Endometrial microvascular endothelial cells (primary cell): Measurements from ENCODE around the gene SIGLEC12. TPM values are rescaled to one million over a fixed set of nuclear protein-coding genes. Genes with fewer than 3 reads are reported as not detected.
"Not testable (repeated sequence)": the region's sequence is repeated elsewhere in the genome, so short reads cannot be mapped to it uniquely, and the experiment has no call there.

Source experiments
- in situ Hi-C: cut with HindIII; loops from 2 replicates; pipeline ENCODE4 v1.10.0; 2017; ENCODE audit warnings: low sequenced_read_pairs, low pct_unique_long_range_greater_than_20kb; ENCODE audit errors: inconsistent ontology term
- total RNA-seq: library from RNA; depleted of rRNA; stranded (reverse); fragments of >200 nt; gene quantifications from one replicate; pipeline ENCODE4 v1.2.3, GENCODE V29; 2015; ENCODE audit errors: inconsistent ontology term

The SIGLEC12 gene
- total RNA-seq, 1 donor from 2014 or later = not detected

DNA sequence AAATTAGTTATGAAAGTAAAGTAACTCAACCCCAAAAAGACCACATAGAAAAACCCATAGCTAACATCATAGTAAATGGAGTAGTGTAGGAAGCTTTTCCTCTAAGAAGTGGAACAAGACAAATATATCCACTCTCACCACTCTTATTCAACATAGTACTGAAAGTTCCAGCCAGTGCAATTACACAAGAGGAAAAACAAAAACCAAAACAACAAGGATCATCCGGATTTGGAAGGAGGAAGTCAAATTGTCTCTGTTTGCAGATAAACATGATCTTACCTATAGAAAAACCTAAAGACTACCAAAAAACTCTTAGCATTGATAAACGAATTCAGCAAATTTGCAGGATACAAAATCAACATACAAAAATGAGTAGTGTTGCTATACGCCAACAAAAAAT is 34.9 kb downstream of the SIGLEC12 start:
- in situ Hi-C loops = no loop called here

DNA sequence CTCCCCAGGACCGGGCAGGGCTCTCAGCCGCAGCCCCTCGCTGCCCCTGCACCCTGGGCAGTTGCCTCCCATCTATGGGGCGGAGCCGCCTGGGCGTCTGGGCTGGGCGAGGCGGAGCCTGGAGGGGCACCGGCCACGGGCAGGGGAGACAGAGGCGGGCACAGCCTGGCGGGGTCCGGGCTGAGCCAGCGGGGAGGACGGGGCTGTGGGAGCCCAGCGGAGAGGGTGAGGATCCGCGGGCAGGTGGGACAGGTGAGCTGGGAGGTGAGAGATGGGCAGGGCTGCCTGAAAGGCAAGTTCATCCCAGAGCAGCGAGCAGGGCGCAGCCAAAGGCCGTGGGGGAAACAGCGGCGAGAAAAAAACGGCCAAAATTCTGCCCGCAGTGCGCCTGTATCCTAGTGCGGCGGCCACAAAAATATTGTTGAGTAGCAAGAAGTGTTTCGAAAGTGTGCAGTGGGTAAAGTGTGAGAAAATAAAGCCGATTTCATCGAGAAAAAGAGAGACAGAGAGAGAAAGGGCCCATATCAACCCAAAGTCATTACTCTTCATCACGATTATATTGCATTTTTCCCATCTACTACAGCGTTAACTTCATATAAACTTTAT is 37.5 kb downstream of the SIGLEC12 start:
- in situ Hi-C loops = not testable (repeated sequence)

DNA sequence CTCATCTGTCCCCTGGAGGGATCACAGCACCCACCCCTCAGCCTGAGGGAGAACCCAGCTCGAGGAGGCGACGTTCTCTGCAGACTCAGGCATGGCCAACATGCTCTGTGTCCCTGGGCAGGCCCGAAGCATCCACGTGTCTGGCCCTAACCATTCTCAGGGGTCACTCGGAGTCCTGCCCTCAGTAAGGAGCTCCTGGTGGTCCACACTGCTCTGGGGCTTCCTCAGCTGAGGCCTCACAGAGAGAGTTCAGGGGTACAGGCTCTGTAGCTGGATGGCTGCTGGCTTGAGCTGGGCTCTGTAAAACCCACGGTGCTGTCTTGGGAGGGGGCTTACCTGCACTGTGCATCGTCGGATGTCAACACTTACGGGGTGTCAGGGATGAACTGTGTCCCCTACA is 38.9 kb downstream of the SIGLEC12 start:
- in situ Hi-C loops = no loop called here

DNA sequence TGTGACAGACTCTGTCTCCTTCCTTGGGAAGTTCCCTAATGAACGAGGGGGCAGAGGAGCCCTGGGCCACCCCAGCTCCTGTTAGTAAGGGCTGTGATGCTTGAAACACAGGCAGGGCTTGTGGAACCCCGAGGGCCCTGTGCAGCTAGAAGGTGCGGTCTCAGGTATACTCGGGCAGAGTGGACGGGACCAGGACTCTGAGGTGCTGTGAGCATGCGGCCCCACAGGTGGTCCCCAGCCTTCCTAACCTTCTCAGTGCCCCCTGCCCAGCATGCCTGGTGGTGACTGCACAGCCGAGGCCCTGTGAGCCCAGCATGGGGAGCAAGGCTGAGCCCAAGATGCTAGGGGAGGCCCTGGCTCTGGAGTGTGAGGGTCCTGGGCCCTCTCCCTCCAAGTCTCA is 39.3 kb downstream of the SIGLEC12 start:
- in situ Hi-C loops = no loop called here

DNA sequence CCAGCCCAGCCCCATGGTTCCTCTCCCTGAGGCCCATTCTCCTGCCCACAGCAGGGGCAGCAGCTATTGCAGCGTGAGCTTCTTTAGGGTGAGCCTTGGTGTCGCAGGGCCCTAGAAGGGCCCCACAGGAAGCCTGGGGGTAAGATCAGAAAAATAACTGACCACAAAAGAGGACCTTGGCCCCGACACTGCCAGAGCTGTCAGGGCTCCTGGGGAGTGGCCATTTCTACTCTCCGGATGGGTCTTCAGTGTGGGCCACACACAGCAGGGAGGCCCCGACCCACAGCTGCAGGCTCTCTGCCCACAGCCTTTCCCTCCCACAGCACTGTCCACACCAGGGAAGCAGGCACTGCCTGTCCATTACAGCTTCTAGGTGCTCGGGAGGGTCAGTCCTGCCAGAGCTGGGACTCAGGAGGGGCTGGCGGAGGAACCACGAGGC is 39.9 kb downstream of the SIGLEC12 start:
- in situ Hi-C loops = no loop called here

DNA sequence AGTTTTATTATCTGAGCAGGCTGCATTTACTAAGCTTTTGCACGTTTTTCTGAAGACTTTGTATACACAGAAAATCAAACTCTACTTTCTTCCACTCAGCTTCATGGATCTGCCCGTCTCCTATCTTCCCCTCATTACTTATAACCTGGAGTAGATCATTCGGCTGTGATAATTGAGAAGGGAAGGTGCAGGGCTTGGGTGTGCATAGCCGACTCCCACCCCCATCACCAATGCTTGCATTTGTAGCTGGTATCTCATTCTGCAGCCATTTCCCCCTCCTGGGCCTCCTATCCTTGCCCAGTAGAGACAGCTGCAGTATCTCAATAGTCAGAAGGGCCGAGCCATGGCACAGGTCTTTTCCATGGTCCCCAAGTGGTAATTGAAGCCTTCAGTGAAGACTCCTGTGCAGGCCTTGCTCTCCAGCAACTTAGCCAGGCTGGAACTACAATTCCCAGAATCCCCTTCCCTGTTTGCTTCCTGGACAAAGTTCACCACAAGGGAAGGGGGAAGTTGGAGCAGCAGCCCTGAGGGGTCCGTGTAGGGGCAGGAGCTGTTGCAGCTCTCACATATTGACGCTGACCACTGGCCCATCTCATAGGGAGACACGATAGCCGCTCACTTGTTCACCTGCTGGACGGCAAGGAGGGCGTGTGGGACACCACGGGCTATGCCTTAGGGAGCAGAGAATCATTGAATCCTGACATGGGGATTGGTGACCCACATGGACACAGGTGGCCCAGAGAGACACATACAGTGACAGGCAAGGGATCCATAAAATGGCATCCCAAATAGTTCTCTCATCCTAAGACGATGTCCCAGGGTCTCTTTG is 41.2 kb downstream of the SIGLEC12 start:
- in situ Hi-C loops = no loop called here

DNA sequence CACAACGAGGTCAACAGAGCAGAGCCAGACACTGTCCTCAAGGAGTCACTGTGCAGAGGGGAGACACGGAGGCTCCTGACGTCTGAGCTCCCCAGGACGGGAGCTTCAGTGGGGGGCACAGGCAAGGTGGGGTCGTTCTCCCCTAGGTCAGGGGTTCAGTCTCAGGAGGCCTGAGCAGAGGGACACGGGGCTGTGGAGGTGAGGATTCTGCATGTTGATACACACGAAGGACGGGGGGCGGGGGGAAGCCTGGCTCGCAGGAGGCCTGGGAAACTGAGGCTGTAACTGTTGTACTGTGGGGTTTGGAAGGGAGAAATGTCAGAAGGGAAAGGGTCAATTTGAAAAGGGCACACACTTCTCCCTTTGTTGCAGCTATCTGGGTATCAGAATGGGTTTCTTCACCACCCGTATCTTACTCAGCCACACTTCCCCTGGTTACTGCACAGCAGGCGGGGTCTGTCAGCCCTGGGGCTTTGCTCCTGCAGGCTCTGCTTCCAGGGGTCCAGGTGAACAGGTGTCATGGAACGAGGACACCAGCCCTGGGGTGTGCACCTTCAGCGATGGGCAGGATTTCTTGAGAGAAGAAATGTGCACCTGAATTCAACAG is 42.6 kb downstream of the SIGLEC12 start:
- in situ Hi-C loops = no loop called here

DNA sequence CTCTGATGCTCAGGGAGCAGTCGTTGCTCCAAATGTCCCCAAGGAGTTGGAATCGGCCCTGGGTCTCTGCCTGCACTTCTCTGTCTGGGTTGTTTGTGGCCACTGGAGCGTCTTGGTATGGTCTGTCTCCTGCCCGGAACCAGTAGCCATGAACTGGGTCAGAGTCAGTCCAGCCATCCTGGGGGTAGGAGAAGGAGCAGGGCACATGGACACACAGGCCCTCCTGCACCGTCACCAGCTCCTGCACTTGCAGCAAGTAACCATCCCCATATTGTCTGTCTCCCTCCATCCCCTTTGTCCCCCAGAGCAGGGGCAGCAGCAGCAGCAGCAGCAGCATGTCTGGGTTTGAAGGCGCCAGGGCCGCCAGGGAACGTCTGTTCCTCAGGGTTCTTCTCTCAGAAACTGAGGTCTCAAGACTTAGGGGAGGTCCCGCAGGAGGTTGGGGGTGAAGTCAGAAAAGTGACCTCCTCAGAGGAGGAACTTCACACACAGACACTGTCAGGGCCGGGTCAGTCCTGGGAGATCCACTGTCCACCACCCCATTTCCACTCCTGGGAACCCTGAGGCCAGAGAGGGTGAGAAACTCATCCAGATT is 43.5 kb downstream of the SIGLEC12 start, which contains the start of gene SIGLEC8:
TSS of gene SIGLEC8 (minus strand) at position 404 of the 595 bp plus-strand sequence. CDS start at position 337, 67 bp downstream.
- in situ Hi-C loops = no loop called here

DNA sequence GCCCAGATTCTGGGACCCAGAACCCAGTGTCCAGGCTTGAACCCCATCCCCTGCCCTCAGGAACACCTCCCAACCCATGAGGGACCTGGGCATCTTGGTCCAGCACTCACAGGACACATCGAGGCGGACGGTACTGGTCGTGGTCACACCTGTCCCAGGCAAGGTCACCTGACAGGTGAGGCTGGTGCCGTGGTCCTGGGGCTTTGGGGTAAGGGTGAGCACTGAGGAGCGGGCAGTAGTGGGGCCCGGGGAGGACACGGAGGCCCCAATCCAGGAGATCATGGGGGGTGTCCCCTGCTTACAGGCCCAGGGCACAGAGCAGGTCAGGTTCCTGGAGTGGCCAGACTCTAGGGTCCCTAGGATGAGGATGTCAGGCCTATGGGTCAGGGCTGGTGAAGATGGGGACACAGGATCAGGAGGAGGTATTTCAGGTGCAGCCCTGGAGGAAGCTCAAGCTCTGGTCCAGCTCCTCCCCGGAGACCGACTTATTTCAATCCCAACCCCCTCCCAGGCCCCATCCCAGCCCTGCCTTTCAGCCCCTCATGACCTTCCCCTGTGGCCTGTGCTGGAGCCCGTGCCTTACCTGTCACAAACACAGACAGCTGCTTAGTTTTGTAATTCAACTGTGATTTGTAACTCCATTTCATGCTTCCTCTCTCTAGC is 44.1 kb downstream of the SIGLEC12 start:
- in situ Hi-C loops = no loop called here

DNA sequence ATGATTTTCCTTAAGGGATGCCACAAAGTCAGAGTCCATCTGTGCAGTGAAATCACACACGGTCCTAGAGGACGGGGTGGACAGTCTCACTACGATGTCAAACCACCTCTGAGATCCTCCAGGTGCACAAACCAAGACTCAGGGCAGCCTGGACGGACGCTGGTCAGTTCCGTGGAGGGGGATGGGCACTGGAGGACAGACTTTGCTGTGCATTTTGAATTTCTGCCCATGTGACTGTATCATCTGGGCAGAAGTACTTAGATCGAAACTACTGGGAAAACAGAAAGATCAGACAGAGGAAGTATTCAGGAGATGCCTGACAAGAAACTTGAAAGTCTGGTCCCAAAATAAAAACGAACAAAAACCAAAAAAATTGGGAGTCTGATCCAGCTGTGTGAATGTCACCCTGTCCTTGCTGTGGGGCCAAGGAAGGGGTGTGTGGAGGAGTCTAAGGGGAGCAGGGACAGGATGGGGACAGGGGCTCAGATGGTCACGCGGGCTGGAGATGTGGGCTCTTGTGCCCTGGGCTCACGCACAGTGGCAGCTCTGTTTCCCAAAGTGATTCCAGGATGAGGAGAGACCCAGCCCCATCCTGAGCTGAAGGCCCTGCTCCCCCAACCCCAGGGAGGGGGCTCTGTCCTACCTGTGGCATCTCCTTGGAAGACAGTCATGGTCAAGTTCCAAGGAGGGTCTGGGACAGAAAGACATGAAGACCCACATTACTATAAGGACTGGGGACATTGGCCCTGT is 44.9 kb downstream of the SIGLEC12 start:
- in situ Hi-C loops = no loop called here

DNA sequence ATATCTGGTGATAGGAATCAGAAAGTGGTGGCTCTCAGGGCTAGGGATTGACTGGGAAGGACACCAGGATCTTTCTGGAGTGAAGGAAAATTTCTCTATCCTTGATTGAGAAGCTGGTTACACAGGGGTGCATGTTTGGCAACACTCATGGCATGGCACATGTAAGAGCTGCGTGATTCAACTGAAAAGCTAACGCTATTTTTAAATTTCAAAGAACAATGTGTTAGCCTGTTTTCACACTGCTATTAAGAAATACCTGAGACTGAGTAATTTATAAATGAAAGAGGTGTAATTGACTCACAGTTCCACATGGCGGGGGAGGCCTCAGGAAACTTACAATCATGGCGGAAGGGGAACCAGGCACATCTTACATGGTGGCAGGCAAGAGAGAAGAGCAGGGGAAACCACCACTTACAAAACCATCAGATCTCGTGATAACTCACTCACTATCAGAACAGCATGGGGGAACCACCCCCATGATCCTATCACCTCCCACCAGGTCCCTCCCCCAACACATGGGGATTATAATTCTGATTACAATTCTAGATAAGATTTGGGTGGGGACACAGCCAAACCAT is 50.8 kb downstream of the SIGLEC12 start:
- in situ Hi-C loops = no loop called here

DNA sequence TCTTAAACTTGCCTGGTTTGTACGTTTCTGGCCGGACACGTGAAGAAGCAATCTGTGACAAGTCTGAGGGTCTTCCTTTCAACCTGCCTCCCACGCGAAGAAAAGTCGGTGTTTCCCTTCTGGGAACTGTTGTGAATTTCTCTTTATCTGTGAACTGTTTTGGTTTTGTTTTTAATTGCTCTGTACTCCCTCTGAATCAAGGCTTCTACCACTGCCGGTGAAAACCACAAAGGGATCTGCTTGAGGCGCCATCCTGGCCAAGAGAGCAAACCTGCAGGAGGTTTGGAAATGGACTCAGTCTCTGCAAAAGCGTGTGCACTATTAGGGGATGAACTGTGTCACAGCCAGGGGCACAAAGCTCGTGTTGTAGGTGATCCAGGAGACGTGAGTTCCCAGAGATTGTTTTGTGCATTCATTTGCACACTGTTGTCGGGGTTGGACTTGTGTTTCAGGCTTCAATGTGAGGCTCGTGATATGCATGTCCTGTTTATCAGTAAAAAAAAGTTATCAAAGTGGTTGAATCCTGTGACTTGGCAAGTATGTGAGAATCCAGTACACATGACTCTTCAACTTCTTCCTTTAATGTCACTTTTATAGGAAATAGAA is 53.1 kb downstream of the SIGLEC12 start:
- in situ Hi-C loops = no loop called here

DNA sequence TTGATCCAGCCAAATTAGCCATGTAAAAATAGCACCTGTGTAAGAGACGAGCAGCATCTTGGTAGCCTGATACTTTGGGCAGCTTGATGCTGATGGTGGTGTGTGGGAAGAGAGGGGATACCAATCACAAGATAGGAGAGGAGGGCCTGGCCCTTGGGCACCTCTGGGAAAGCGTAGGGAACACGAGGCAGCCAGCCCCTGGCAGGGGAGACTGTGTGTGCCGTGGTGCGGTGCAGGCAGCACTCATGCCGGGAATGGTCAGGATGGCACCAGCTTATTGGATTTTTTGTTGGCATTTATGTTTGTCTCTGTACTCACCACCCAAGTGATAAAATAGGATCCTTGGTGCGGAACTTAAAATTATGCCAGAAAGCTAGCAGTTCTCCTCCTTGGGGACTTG is 53.6 kb downstream of the SIGLEC12 start:
- in situ Hi-C loops = no loop called here

DNA sequence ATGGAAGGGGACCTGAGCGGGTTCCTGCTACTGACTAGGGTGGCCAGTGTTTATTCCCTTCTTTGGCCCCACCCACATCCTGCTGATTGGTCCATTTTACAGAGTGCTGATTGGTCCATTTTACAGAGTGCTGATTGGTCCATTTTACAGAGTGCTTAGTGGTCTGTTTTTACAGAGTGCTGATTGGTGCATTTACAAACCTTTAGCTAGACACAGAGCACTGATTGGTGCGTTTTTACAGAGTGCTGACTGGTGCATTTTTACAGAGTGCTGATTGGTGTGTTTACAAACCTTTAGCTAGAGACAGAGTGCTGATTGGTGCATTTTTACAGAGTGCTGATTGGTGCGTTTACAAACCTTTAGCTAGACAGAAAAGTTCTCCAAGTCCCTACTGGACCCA is 54.1 kb downstream of the SIGLEC12 start:
- in situ Hi-C loops = not testable (repeated sequence)

DNA sequence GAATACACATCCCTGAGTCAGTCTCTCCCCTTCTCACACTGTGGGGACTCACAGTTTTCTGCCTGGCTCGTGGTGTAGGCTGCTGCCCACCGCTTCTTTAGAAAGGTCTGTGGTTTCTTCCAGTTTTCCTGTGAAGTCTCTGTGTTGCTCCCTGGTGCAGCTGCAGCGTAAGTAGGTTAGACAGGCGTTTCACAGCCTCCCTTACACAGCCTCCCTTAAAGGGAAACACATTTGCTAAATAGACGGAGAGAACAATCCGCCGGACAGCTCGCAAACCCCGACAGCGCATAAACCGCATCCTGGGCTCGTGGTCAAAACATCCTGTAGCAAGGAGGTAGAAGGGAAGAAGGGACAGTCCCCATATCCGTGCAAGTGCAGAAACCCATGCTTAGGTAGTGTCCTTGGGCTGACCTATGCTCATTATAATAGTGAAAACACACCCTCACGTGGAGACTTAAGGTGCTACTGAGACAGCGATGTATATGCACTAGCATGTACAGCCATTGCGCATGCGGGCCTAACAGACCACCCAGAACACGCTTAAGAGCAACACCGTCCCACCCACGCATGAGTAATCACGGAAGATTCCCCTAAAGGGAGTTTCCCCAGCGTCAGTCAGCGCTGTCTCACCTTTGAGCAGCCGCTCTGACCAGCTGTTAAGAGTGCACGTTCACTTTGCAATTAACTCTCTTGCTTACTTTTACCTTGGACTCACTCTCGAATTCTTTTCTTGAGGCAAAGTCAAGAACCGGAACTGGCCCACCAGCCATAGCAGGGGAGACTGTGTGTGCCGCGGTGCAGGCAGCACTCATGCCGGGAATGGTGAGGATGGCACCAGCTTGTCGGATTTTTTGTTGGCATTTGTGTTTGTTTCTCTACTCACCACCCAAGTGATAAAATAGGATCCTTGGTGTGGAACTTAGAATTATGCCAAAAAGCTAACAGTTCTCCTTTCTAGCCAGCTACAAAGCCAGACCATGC is 59.9 kb downstream of the SIGLEC12 start:
- in situ Hi-C loops = no loop called here
